Heart right ventricle (tissue), 16 donors: Measurements from ENCODE around the gene SERPINH1. TPM values are rescaled to one million over a fixed set of nuclear protein-coding genes. Genes with fewer than 3 reads are reported as not detected.
A peak's percentile ranks its signal among the peaks of the same experiment; 100 is the strongest.

Experiments
- ATAC-seq, 8 donors: fragments of 200-7000 bp; cut with Tn5 transposase; one replicate each; pipeline ENCODE4 v1.9.1; 2020; ENCODE audit warnings: mild to moderate bottlenecking in 8 of 8, moderate library complexity in 8 of 8, moderate number of reproducible peaks in 1 of 8
- DNase-seq, 2 donors: peaks; one replicate each; pipeline ENCODE4 v3.0.0-alpha.2; 2020
- H3K27ac ChIP-seq, 10 donors: fragments of 200-600 bp; sonication (generic) in 2 of 10; one replicate each; pipeline versions ENCODE4 v1.5.0 to v1.8.0; 2020 to 2022; ENCODE audit warnings: mild to moderate bottlenecking in 3 of 10
- H3K27me3 ChIP-seq, 7 donors: fragments of 200-600 bp; one replicate each; pipeline ENCODE4 v1.8.0; 2021 to 2022; ENCODE audit warnings: mild to moderate bottlenecking in 2 of 7
- H3K36me3 ChIP-seq, 9 donors: fragments of 200-600 bp; sonication (generic) in 1 of 9; one replicate each; pipeline versions ENCODE4 v1.5.0 to v1.8.0; 2020 to 2022; ENCODE audit warnings: mild to moderate bottlenecking in 2 of 9
- H3K4me1 ChIP-seq, 9 donors: fragments of 200-600 bp; sonication (generic) in 1 of 9; one replicate each; pipeline versions ENCODE4 v1.5.0 to v1.8.0; 2020 to 2022; ENCODE audit warnings: mild to moderate bottlenecking in 4 of 9
- H3K4me3 ChIP-seq, 10 donors: fragments of 200-600 bp; sonication (generic) in 2 of 10; one replicate each; pipeline versions ENCODE4 v1.5.0 to v1.8.0; 2020 to 2022; ENCODE audit warnings: mild to moderate bottlenecking in 7 of 10, moderate library complexity in 2 of 10
- H3K9me3 ChIP-seq, 11 donors: fragments of 200-600 bp in 10 of 11; sonication (generic) in 2 of 11; one replicate each; pipeline versions ENCODE4 v1.5.0 to v1.8.0; 2013 to 2022; ENCODE audit warnings: mild to moderate bottlenecking in 2 of 11, control low read depth in 1 of 11, moderate library complexity in 1 of 11
- WGBS, 2 donors: extraction: QIAGEN DNeasy Blood & Tissue Kit; methylation state at CpG; one replicate each; pipeline ENCODE4 v1.1.7; 2013; ENCODE audit warnings: inconsistent platforms in 1 of 2; 5-methylcytosine and 5-hydroxymethylcytosine counted together
- intact Hi-C, 10 donors: fragments of 100-400 bp; cut with DNase I; formaldehyde crosslinking; loops; one replicate each; pipeline versions ENCODE4 v1.11.1 to v1.14.2; 2022
- polyA plus RNA-seq, 2 donors: library from polyadenylated mRNA; stranded (reverse); fragments of 200-250 nt; gene quantifications; one replicate each; pipeline ENCODE4 v1.2.3, GENCODE V29; 2013
- total RNA-seq, 10 donors: library from RNA; stranded (reverse); fragmentation: NEBNext Ultra II Directional in 3 of 10; extraction: Animal tissue kit (Norgen Biotek cat#: 25700) in 3 of 10; gene quantifications; one replicate each; pipeline versions ENCODE4 v1.2.1 to v1.2.4, GENCODE V29; 2021 to 2023
- TF ChIP-seq, protein P1 (sequence below), 9 donors: fragments of 200-600 bp; sonication (generic) in 2 of 9; IDR thresholded peaks; one replicate each; pipeline versions ENCODE4 v1.5.0 to v1.8.0; 2021 to 2022; ENCODE audit warnings: antibody characterized with exemption in 9 of 9, mild to moderate bottlenecking in 5 of 9, moderate library complexity in 1 of 9
- donor health status: Arrhythmogenic right ventricular cardiomyopathy.
- donor health status: ischemic (EF 13 %, LVEDD 7.1; RV severe dilation, severe dysfunction).
- donor health status: healthy with polysubstance abuse.
- donor health status: DM: no; HTN: yes; CAD: no.
- donor health status: DM: no; HTN: no; CAD: no.
- donor health status: ischemic (EF 25% LVEDD 6.9; RV normal size, moderate dysfunction).
- donor health status: ischemic (EF 25% LVEDD 5.7; RV mildly dilated, moderate dysfunction).
- donor health status: healthy.
- donor health status: DM: yes; HTN: yes; CAD: no.
- donor health status: Ischemic cardiomyopathy.
- donor health status: ischemic (EF 35%, LVEDD 5.7; RV mildly dilated, moderate dysfunction).
- donor health status: nonischemic (EF 11% LVEDD 7.7; RV severe dilation, severe dysfunction).
- donor health status: DM: yes; HTN: yes; CAD: no.
- donor health status: PGD.
- donor health status: ischemic (EF 29% LVEDD 5.4; RV normal size, mild dysfunction).
- donor health status: nonischemic (EF 23%, LVEDD 6.1; RV moderate dilation, normal function).

The SERPINH1 gene
- total and polyA plus RNA-seq, 12 donors = 31.8 to 218 (median 53.2) TPM

- ATAC-seq (no peak), DNase-seq (no peak)
- Histone ChIP-seq H3K27ac (no peak overlapping the region), H3K4me3 (no peak overlapping the region), H3K27me3 (peaks cover 0 to 22% (median 0%) of the 10 kb centered on the region in 7 donors), H3K4me1 (peaks cover 3 to 43% (median 26%) of the 10 kb centered on the region in 9 donors), H3K36me3 (no peaks in the 10 kb centered on the region), H3K9me3 (no peaks in the 10 kb centered on the region)
- 82 to 87% methylated on average over 7 of the region's 7 CpGs for WGBS, 2 donors
- intact Hi-C loops = loop anchor here in 1 of 10 donors (10.0 kb wide), 1 partner anchor 238 kb away; no protein-coding TSS in a partner anchor
- TF ChIP-seq, protein P1, sequence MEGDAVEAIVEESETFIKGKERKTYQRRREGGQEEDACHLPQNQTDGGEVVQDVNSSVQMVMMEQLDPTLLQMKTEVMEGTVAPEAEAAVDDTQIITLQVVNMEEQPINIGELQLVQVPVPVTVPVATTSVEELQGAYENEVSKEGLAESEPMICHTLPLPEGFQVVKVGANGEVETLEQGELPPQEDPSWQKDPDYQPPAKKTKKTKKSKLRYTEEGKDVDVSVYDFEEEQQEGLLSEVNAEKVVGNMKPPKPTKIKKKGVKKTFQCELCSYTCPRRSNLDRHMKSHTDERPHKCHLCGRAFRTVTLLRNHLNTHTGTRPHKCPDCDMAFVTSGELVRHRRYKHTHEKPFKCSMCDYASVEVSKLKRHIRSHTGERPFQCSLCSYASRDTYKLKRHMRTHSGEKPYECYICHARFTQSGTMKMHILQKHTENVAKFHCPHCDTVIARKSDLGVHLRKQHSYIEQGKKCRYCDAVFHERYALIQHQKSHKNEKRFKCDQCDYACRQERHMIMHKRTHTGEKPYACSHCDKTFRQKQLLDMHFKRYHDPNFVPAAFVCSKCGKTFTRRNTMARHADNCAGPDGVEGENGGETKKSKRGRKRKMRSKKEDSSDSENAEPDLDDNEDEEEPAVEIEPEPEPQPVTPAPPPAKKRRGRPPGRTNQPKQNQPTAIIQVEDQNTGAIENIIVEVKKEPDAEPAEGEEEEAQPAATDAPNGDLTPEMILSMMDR (IDR thresholded peaks at IDR 0.05) = no peak
Observed at GRCh38 chr11:75522286-75523044, 39.6 kb upstream of the SERPINH1 start.

DNA sequence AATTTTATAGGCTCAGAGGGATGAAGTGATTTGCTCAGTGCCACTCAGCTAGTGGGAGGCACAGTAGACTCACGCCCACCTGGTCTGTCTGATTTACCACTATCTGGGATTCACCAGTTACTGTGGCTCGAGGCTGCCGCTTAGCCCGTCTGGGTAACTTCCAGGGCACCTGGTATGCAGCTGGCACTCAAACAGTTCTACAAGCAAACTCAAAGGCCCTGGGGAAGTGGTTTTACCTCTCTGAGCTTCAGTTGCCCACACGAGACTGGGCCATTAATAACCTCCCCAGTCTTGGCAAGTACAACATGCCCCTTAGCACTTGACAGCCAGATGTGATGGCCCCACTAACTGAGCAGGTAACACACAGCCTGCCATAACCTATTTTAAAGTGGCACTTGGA, 38.9 kb upstream of the SERPINH1 start:
- Histone ChIP-seq H3K27ac (no peak overlapping the region), H3K4me1 (peaks cover 3 to 43% (median 23%) of the 10 kb centered on the region in 9 donors), H3K27me3 (peaks cover 0 to 22% (median 0%) of the 10 kb centered on the region in 7 donors), H3K9me3 (no peaks in the 10 kb centered on the region), H3K4me3 (no peak overlapping the region), H3K36me3 (no peaks in the 10 kb centered on the region)
- WGBS, 2 donors = 76 to 84% methylated on average over 5 of the region's 5 CpGs
- DNase-seq (no peak), ATAC-seq (no peak)
- TF ChIP-seq, protein P1 (IDR thresholded peaks at IDR 0.05) = no peak
- intact Hi-C loops = loop anchor here in 1 of 10 donors (10.0 kb wide), 1 partner anchor 238 kb away; no protein-coding TSS in a partner anchor

- H3K4me1 ChIP-seq = peaks cover 3 to 43% (median 23%) of the 10 kb centered on the region in 9 donors
- ATAC-seq = no peak
- H3K4me3 ChIP-seq = peak overlapping the region in 8 of 10 donors; percentile 70 to 98 (median 76)
- H3K27me3 ChIP-seq = peaks cover 0 to 22% (median 0%) of the 10 kb centered on the region in 7 donors
- DNase-seq = no peak
- H3K9me3 ChIP-seq = no peaks in the 10 kb centered on the region
- intact Hi-C loops = loop anchor here in 1 of 10 donors (10.0 kb wide), 1 partner anchor 239 kb away; no protein-coding TSS in a partner anchor
- TF ChIP-seq, protein P1 (IDR thresholded peaks at IDR 0.05) = no peak
- H3K27ac ChIP-seq = no peak overlapping the region
- WGBS, 2 donors = 80 to 82% methylated on average over 10 of the region's 10 CpGs
- H3K36me3 ChIP-seq = no peaks in the 10 kb centered on the region
Observed at GRCh38 chr11:75523811-75524664, 38.0 kb upstream of the SERPINH1 start.
